ENCODE data around the gene PARVG. TPM values are rescaled to one million over a fixed set of nuclear protein-coding genes. Genes with fewer than 3 reads are reported as not detected.

PARVG gene
- polyA plus RNA-seq, 2 of the 4 experiments (the other 2 are of a cell fraction): not detected

- Histone ChIP-seq H3K4me1 (no peaks in the 10 kb centered on the region), H3K4me3 (no peak overlapping the region), H3K27ac (no peak overlapping the region), H3K4me2 (no peak overlapping the region), H3K9me3 (no peaks in the 10 kb centered on the region)
- no peak for FAIRE-seq
- no peak for DNase-seq (ENCODE audit: low read depth in 1 of 2, low spot score in 1 of 2)
- no peak for ATAC-seq
- 87% methylated on average over 31 of the region's 33 CpGs for WGBS (ENCODE audit: missing lambda C conversion rate)
- CTCF ChIA-PET: no interaction called here
- POLR2A ChIA-PET: no interaction called here
- TF ChIP-seq RFX5 (IDR thresholded peaks at IDR 0.05) (no peak), NR3C1 (IDR thresholded peaks at IDR 0.05) (no peak), GATA3 (IDR thresholded peaks at IDR 0.05; ENCODE audit: borderline replicate concordance) (no peak), ZFP36 (IDR thresholded peaks at IDR 0.05; ENCODE audit: borderline replicate concordance, partially characterized antibody) (no peak), TFCP2L1 (CRISPR knock-in tag; IDR thresholded peaks at IDR 0.05) (no peak), HES2 (IDR thresholded peaks at IDR 0.05) (no peak), REST (IDR thresholded peaks at IDR 0.05) (no peak), CBX2 (IDR thresholded peaks at IDR 0.05; ENCODE audit: borderline replicate concordance, low read depth) (no peak), FOXS1 (CRISPR knock-in tag; IDR thresholded peaks at IDR 0.05) (no peak), ESRRA (IDR thresholded peaks at IDR 0.05; ENCODE audit: borderline replicate concordance, low read length) (no peak)
These were observed 34.5 kb upstream of the PARVG start for GRCh38 chr22:44146088-44146861.

GRCh38 chr22:44147008-44147645, 33.6 kb upstream of the PARVG start:
- ChIA-PET CTCF (interaction anchor here (0.9 kb wide), 1 partner anchor 225 kb away, joined by 3 read pairs; no protein-coding TSS in a partner anchor), POLR2A (no interaction called here)
- TF ChIP-seq CBX2 (IDR thresholded peaks at IDR 0.05; ENCODE audit: borderline replicate concordance, low read depth) (no peak), PHF8 (IDR thresholded peaks at IDR 0.05; ENCODE audit: borderline replicate concordance, low read depth) (no peak), HES2 (IDR thresholded peaks at IDR 0.05) (no peak), RFX5 (IDR thresholded peaks at IDR 0.05) (no peak), MYC (IDR thresholded peaks at IDR 0.05; ENCODE audit: borderline replicate concordance, low read length) (no peak), KDM1A (IDR thresholded peaks at IDR 0.05; ENCODE audit: low read depth) (no peak), MAX (IDR thresholded peaks at IDR 0.05) (no peak), E2F6 (IDR thresholded peaks at IDR 0.05; ENCODE audit: borderline replicate concordance, low read depth) (no peak), ZSCAN20 (CRISPR knock-in tag; IDR thresholded peaks at IDR 0.05) (no peak)
- no peak for ATAC-seq
- Histone ChIP-seq H3K9me3 (no peaks in the 10 kb centered on the region), H3K4me2 (no peak overlapping the region), H3K4me1 (no peaks in the 10 kb centered on the region), H3K27ac (no peak overlapping the region), H3K4me3 (no peak overlapping the region)
- WGBS (ENCODE audit: missing lambda C conversion rate): 75% methylated on average over 10 of the region's 12 CpGs
- no peak for FAIRE-seq
- DNase-seq (ENCODE audit: low read depth in 1 of 2, low spot score in 1 of 2): no peak

Data from A549 (cell line).